Fibroblast of upper back skin (primary cell): ENCODE data around the gene PLIN4.

Experiments used
- DNase-seq: peaks from one replicate; pipeline ENCODE4 v3.0.0-alpha.2; 2013

The PLIN4 gene

GRCh38 chr19:4505570-4506448 is 12.5 kb downstream of the PLIN4 start:
- no peak for DNase-seq

- no peak for DNase-seq
Observed at GRCh38 chr19:4504891-4505569, 13.3 kb downstream of the PLIN4 start.

GRCh38 chr19:4504297-4504701 is 14.0 kb downstream of the PLIN4 start:
- DNase-seq: no peak

GRCh38 chr19:4503825-4504170 is 14.5 kb downstream of the PLIN4 start:
- DNase-seq: no peak

GRCh38 chr19:4503132-4503824 is 15.0 kb downstream of the PLIN4 start:
- no peak for DNase-seq

- no peak for DNase-seq
Observed at GRCh38 chr19:4502282-4503131, 15.8 kb downstream of the PLIN4 start.

- no peak for DNase-seq
Observed at GRCh38 chr19:4501691-4502090, 16.6 kb downstream of the PLIN4 start.

- DNase-seq: no peak
Observed at GRCh38 chr19:4500841-4501591, 17.3 kb downstream of the PLIN4 start.

- no peak for DNase-seq
Observed at GRCh38 chr19:4499855-4500254, 18.4 kb downstream of the PLIN4 start.

GRCh38 chr19:4499318-4499717 is 19.0 kb downstream of the PLIN4 start:
- no peak for DNase-seq

- DNase-seq: no peak
Observed at GRCh38 chr19:4498694-4499093, 19.6 kb downstream of the PLIN4 start.

GRCh38 chr19:4497770-4498389 is 20.4 kb downstream of the PLIN4 start:
- DNase-seq: no peak

GRCh38 chr19:4496304-4496703 is 22.0 kb downstream of the PLIN4 start:
- no peak for DNase-seq

GRCh38 chr19:4495471-4495870 is 22.8 kb downstream of the PLIN4 start:
- DNase-seq: no peak

- no peak for DNase-seq
Observed at GRCh38 chr19:4494691-4495064, 23.6 kb downstream of the PLIN4 start.

- DNase-seq: no peak
Observed at GRCh38 chr19:4493929-4494690, 24.2 kb downstream of the PLIN4 start.

GRCh38 chr19:4493104-4493928 is 25.0 kb downstream of the PLIN4 start:
- no peak for DNase-seq

- DNase-seq: no peak
Observed at GRCh38 chr19:4492337-4493103, 25.8 kb downstream of the PLIN4 start.

GRCh38 chr19:4491446-4491845 is 26.8 kb downstream of the PLIN4 start:
- DNase-seq: no peak
